Adipose tissue (tissue), 3 donors: Measurements from ENCODE around the gene GLIPR2. TPM values are rescaled to one million over a fixed set of nuclear protein-coding genes. Genes with fewer than 3 reads are reported as not detected.
A peak's percentile ranks its signal among the peaks of the same experiment; 100 is the strongest.
"Not testable (repeated sequence)": the region's sequence is repeated elsewhere in the genome, so short reads cannot be mapped to it uniquely, and the experiment has no call there.

ENCODE experiments used
- H3K27ac ChIP-seq: one replicate; pipeline ENCODE4 v1.5.1; 2013; ENCODE audit warnings: low read depth, low read length
- WGBS, 3 donors: extraction: QIAGEN DNeasy Blood & Tissue Kit; methylation state at CpG; one replicate each; pipeline ENCODE4 v1.1.7; 2013; 5-methylcytosine and 5-hydroxymethylcytosine counted together
- polyA plus RNA-seq, 3 donors: library from polyadenylated mRNA; stranded (reverse); fragments of 200-250 nt; gene quantifications; one replicate each; pipeline ENCODE4 v1.2.3, GENCODE V29; 2013
- donor health status: healthy with polysubstance abuse.
- donor health status: Bipolar disorder and iron deficiency.
- donor health status: healthy.

GLIPR2 gene
- polyA plus RNA-seq, 3 donors, result 4.0 to 67.7 (median 43.7) TPM

- WGBS, 3 donors, result 87 to 95% (median 89%) methylated on average over 3 of the region's 3 CpGs
- no peak overlapping the region for H3K27ac ChIP-seq
Observed at GRCh38 chr9:36174731-36175130, 38.2 kb downstream of the GLIPR2 start.

DNA sequence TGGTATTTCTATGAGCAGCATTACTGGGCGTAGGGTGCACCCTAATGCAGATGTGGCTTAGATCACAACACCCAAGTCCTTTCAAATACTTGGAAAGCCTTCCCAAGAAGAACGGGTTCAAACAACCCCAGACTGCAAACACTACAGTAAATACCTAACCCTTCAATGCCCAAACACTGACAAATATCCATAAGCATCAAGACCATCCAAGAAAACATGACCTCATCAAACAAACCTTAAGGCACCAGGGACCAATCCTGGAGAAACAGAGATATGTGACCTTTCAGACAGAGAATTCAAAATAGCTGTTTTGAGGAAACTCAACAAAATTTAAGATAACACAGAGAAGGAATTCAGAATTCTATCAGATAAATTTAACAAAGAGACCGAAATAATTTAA lies 38.7 kb downstream of the GLIPR2 start:
- WGBS, 3 donors, result 76 to 97% (median 90%) methylated on average over 3 of the region's 3 CpGs

DNA sequence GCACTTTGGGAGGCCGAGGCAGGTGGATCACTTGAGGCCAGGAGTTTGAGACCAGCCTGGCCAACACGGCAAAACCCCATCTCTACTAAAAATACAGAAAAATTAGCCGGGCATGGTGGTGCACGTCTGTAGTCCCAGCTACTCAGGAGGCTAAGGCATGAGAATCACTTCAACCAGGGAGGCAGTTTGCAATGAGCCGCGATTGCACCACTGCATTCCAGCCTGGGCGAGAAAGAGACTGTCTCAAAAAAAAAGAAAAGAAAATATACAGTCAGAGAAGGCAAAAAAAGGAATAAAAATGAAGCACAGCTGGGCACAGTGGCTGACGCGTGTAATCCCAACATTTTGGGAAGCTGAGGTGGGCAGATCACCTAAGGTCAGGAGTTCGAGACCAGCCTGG lies 40.0 kb downstream of the GLIPR2 start:
- WGBS, 3 donors, result 93 to 99% (median 95%) methylated on average over 10 of the region's 10 CpGs
- H3K27ac ChIP-seq, result not testable (repeated sequence)

More for the DNA sequence above, 38.7 kb downstream of the GLIPR2 start:
- H3K27ac ChIP-seq, result not testable (repeated sequence)

- 73 to 91% (median 78%) methylated on average over 4 of the region's 4 CpGs for WGBS, 3 donors
- H3K27ac ChIP-seq, result no peak overlapping the region
Observed at GRCh38 chr9:36177571-36177970, 41.0 kb downstream of the GLIPR2 start.

- not testable (repeated sequence) for H3K27ac ChIP-seq
- 84 to 90% (median 90%) methylated on average over 6 of the region's 6 CpGs for WGBS, 3 donors
Observed at GRCh38 chr9:36180243-36180642, 43.7 kb downstream of the GLIPR2 start.

DNA sequence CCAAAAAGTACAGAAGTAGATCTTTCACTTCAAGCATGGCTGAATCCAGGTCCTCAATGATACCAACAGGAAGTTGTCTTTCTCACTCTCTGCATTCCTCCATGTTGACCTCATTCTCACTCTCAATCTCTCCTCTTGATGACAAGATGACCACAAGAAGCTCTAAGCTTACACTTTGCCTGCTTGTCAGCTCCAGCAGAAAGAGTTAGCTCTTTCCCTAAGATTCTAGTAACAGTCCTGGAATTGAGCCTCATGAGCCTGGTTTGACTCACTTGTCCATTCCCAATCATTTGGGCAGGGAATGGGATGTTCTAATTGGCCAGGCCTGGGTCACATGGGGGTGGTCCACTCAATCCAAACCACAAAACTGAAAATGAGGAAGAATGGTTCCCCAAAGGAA lies 50.9 kb downstream of the GLIPR2 start:
- no peak overlapping the region for H3K27ac ChIP-seq

DNA sequence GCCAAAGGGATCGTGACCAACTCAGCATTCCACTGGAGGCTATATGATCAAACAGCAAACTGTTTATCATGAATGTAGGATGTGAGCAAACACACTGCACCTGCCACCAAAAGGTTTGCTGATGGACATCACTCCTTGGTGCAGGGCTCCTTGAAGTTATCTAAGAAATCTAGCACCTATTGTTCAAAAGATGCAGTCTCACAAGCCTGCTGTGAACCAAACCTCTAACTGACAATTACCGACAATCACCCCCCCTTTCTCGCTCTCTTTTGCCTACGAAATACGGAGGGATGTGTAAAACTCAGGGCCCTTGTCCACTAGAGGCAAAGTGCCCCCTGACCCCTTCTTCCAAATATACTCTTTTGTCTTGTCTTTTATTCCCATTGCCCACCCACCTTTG lies 51.7 kb downstream of the GLIPR2 start:
- 66 to 91% (median 90%) methylated on average over 5 of the region's 5 CpGs for WGBS, 3 donors
- H3K27ac ChIP-seq, result no peak overlapping the region

DNA sequence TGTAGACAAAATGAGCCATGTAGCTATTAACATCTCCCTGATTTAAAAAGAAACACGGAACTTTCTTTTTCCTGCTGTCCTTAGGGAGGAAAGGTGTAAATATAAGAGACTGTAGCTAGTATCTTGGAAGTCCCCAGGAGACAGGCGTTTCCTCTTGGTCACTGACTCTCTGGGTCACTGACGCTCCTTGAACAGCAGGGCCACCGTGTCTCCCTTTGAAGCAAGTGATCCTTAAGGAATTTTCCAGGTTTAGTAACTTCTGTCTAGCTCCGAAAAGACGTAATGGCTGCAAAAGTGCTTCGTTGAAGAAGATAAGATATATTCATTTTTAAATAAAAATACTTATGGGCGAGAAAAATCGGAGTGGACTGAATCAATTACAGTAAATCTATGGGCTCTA lies 53.4 kb downstream of the GLIPR2 start:
- no peak overlapping the region for H3K27ac ChIP-seq
- WGBS, 3 donors, result 6 to 7% (median 6%) methylated on average over 9 of the region's 9 CpGs

DNA sequence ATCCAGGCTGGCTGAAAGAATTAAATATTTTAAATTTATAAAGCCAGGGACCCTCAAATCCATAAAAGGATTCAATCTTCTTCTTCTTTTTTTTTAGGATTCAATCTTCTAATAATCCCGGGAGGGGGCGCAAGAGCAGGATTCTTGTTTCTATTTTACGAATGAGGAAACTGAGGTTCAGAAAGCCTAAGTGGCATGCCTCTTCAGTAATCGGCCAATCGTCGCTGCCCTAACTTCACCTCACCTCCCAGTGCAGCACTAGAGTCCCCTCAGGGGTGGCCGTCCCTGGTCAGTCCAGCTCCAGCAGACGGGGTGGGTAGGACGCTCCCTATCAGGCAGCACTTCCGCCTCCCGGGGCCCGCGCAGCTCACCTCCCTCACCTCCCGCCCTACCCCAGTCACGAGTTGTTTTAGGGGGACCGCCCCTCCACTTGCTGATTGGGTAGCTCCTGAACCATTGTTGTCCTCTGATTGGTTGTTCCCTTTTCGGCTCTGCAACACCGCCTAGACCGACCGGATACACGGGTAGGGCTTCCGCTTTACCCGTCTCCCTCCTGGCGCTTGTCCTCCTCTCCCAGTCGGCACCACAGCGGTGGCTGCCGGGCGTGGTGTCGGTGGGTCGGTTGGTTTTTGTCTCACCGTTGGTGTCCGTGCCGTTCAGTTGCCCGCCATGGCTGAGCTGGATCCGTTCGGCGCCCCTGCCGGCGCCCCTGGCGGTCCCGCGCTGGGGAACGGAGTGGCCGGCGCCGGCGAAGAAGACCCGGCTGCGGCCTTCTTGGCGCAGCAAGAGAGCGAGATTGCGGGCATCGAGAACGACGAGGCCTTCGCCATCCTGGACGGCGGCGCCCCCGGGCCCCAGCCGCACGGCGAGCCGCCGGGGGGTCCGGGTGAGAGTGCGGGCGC lies 54.1 kb downstream of the GLIPR2 start, which contains the start of gene CLTA:
CLTA (plus strand) TSS at position 534 of the 902 bp plus-strand sequence; CDS start at position 670, 136 bp downstream.
- WGBS, 3 donors, result 0% methylated on average over 68 of the region's 68 CpGs
- H3K27ac ChIP-seq, result peak within 1 kb of the TSS; percentile 59

- WGBS, 3 donors, result 0% methylated on average over 18 of the region's 18 CpGs
- H3K27ac ChIP-seq, result peak overlapping the region; percentile 59
Observed at GRCh38 chr9:36191290-36191645, 54.7 kb downstream of the GLIPR2 start.

GRCh38 chr9:36191686-36192085 lies 55.2 kb downstream of the GLIPR2 start:
- 0 to 1% (median 1%) methylated on average over 7 of the region's 7 CpGs for WGBS, 3 donors
- H3K27ac ChIP-seq, result no peak overlapping the region

DNA sequence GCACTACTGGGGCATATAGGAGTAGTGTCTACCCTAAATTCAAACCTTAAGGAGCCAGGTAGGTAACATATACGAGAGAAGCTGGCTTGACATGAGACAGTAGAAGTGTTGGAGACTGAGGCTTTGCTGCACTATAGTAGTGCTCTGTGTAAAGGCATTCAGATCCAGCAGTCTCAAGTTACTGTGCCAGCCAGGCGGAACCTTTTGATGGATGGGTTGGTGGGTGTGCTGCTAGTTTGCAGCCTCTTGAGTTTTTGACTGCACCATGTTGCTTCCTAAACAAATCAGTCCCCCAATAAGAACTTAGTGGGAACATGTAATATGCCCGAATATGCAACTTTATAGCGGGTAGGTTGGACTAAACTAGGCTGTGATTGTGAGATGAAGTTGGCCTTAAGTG lies 55.7 kb downstream of the GLIPR2 start:
- 70 to 73% (median 72%) methylated on average over 4 of the region's 4 CpGs for WGBS, 3 donors
- H3K27ac ChIP-seq, result no peak overlapping the region

GRCh38 chr9:36193023-36193422 lies 56.5 kb downstream of the GLIPR2 start:
- H3K27ac ChIP-seq, result no peak overlapping the region
- 56 to 75% (median 58%) methylated on average over 3 of the region's 3 CpGs for WGBS, 3 donors

DNA sequence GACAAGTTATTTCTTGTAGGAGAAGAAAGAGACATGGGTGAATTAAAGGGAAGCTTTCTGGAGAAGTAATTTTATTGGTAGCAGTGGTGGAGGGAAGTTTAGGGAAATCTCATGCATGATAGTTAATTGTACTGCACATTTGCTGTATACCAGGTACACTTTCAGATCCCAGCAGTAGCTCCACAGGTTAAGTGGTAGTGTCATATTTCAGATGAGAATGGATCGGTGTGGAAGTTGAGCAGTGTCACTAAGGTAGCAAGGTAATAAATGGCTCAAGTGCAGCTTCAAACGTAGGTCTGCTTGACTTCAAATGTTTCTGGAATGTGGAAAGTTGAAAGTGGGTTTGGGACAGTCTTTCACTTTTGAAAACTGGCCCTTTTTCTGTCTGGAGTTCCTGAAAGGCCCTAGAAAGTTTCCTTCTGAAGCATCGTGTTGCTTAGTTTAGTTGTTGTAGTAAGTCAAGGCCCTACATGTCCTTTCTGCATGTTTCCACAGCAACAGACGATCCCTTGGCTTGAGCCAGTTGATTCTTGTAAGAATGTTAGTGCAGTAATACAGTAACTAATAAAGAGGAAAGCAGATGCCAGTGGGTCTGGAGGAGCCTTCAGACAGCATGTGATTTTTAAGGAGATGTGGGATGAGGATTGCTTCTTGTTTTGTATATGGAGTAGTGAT lies 57.9 kb downstream of the GLIPR2 start:
- 31 to 53% (median 45%) methylated on average over 4 of the region's 4 CpGs for WGBS, 3 donors
- no peak overlapping the region for H3K27ac ChIP-seq

GRCh38 chr9:36204906-36205547 lies 68.5 kb downstream of the GLIPR2 start:
- no peak overlapping the region for H3K27ac ChIP-seq
- WGBS, 3 donors, result 79 to 83% (median 81%) methylated on average over 11 of the region's 11 CpGs

GRCh38 chr9:36207016-36207415 lies 70.5 kb downstream of the GLIPR2 start:
- H3K27ac ChIP-seq, result no peak overlapping the region
- WGBS, 3 donors, result 82 to 88% (median 87%) methylated on average over 4 of the region's 4 CpGs

- H3K27ac ChIP-seq, result no peak overlapping the region
- 17 to 32% (median 23%) methylated on average over 1 of the region's 1 CpG for WGBS, 3 donors
Observed at GRCh38 chr9:36207546-36208012, 71.0 kb downstream of the GLIPR2 start.

GRCh38 chr9:36208521-36209253 lies 72.2 kb downstream of the GLIPR2 start:
- WGBS, 3 donors, result 56 to 75% (median 75%) methylated on average over 10 of the region's 10 CpGs
- H3K27ac ChIP-seq, result no peak overlapping the region
